Lower lobe of right lung (tissue), 2 donors: ENCODE measurements around the gene MED8. TPM values are rescaled to one million over a fixed set of nuclear protein-coding genes. Genes with fewer than 3 reads are reported as not detected.

Source experiments
- ATAC-seq, 2 donors: fragments of 200-7000 bp; cut with Tn5 transposase; one replicate each; pipeline ENCODE4 v1.9.1; 2020 to 2022; ENCODE audit warnings: mild to moderate bottlenecking in 2 of 2, moderate library complexity in 2 of 2
- DNase-seq: peaks from one replicate; pipeline ENCODE4 v3.0.0-alpha.2; 2020
- H3K27ac ChIP-seq: fragments of 200-600 bp; one replicate; pipeline ENCODE4 v1.8.0; 2022
- H3K27me3 ChIP-seq: fragments of 200-600 bp; one replicate; pipeline ENCODE4 v1.8.0; 2022; ENCODE audit warnings: low read depth
- H3K36me3 ChIP-seq: fragments of 200-600 bp; one replicate; pipeline ENCODE4 v1.8.0; 2022; ENCODE audit warnings: mild to moderate bottlenecking
- H3K4me1 ChIP-seq: fragments of 200-600 bp; one replicate; pipeline ENCODE4 v1.8.0; 2022
- H3K4me3 ChIP-seq: fragments of 200-600 bp; one replicate; pipeline ENCODE4 v1.8.0; 2022; ENCODE audit warnings: mild to moderate bottlenecking
- H3K9me3 ChIP-seq: fragments of 200-600 bp; one replicate; pipeline ENCODE4 v1.8.0; 2022
- intact Hi-C: fragments of 100-400 bp; cut with DNase I; formaldehyde crosslinking; loops from one replicate; pipeline ENCODE4 v1.11.0; 2022
- total RNA-seq: library from RNA; stranded (reverse); fragmentation: NEBNext Ultra II Directional; extraction: Animal tissue kit (Norgen Biotek cat#: 25700); gene quantifications from one replicate; pipeline ENCODE4 v1.2.1, GENCODE V29; 2021
- TF ChIP-seq, protein P1 (sequence below): fragments of 200-600 bp; IDR thresholded peaks from one replicate; pipeline ENCODE4 v1.8.0; 2022; ENCODE audit warnings: antibody characterized with exemption, mild to moderate bottlenecking
- donor health status: DM: no; HTN: yes; CAD: no; lungs with severe emphysema.

The MED8 gene
- total RNA-seq, 1 donor from 2014 or later: 35.4 TPM

DNA sequence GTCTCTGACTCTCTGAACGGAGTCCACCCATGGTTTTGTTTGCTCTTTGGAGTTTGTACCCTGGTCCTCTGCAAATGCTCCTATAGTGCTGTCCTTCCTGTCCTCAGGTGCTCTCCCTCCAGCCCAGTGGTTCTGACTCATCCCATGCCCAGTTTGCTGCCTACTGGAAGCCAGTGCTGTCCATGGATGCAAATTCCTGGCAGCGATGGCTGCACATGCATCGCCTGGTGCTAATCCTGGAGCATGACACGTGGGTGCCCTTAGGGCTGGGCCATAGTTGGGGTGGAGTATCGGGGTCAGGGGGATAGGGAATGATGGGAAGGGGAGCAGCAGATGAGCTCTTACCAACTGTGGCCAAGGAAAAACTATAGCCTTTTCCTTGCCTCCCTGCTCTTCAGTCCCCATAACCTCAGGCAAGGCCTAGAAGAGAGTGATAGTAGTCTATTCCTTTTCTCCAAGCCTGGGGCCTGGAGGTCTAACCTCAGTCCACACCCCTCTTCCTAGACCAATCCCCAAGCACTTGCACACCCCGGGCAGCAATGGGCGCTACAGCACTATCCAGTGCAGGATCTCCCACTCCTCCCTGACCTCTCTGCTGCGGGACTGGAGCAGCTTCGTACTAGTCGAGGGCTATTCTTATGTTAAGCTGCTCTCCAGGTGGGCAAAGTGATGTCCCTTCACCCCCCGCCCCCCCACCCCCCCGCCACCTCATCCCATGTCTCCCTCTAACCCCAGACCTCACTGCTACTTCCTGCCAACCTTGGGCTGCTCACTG lies 32.6 kb upstream of the MED8 start:
- no peak overlapping the region for H3K27ac ChIP-seq
- H3K27me3 ChIP-seq: no peaks in the 10 kb centered on the region
- TF ChIP-seq, protein P1, sequence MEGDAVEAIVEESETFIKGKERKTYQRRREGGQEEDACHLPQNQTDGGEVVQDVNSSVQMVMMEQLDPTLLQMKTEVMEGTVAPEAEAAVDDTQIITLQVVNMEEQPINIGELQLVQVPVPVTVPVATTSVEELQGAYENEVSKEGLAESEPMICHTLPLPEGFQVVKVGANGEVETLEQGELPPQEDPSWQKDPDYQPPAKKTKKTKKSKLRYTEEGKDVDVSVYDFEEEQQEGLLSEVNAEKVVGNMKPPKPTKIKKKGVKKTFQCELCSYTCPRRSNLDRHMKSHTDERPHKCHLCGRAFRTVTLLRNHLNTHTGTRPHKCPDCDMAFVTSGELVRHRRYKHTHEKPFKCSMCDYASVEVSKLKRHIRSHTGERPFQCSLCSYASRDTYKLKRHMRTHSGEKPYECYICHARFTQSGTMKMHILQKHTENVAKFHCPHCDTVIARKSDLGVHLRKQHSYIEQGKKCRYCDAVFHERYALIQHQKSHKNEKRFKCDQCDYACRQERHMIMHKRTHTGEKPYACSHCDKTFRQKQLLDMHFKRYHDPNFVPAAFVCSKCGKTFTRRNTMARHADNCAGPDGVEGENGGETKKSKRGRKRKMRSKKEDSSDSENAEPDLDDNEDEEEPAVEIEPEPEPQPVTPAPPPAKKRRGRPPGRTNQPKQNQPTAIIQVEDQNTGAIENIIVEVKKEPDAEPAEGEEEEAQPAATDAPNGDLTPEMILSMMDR: no peak
- DNase-seq (no peak), ATAC-seq (no peak)
- no peaks in the 10 kb centered on the region for H3K9me3 ChIP-seq
- H3K4me3 ChIP-seq: no peak overlapping the region
- H3K4me1 ChIP-seq: no peaks in the 10 kb centered on the region
- intact Hi-C loops: no loop called here
- peaks cover 93% of the 10 kb centered on the region for H3K36me3 ChIP-seq

- Histone ChIP-seq H3K9me3 (no peaks in the 10 kb centered on the region), H3K4me3 (no peak overlapping the region), H3K27ac (no peak overlapping the region), H3K4me1 (no peaks in the 10 kb centered on the region), H3K27me3 (no peaks in the 10 kb centered on the region), H3K36me3 (peaks cover 93% of the 10 kb centered on the region)
- DNase-seq: no peak
- no peak for ATAC-seq
- TF ChIP-seq, protein P1: no peak
- intact Hi-C loops: no loop called here
Observed at GRCh38 chr1:43421396-43421795, 31.8 kb upstream of the MED8 start.

- intact Hi-C loops: no loop called here
- H3K27me3 ChIP-seq: no peaks in the 10 kb centered on the region
- ATAC-seq: no peak
- TF ChIP-seq, protein P1: no peak
- H3K4me3 ChIP-seq: no peak overlapping the region
- H3K36me3 ChIP-seq: peaks cover 93% of the 10 kb centered on the region
- H3K9me3 ChIP-seq: no peaks in the 10 kb centered on the region
- DNase-seq: no peak
- H3K4me1 ChIP-seq: no peaks in the 10 kb centered on the region
- H3K27ac ChIP-seq: no peak overlapping the region
Observed at GRCh38 chr1:43420874-43421273, 31.3 kb upstream of the MED8 start.

GRCh38 chr1:43419627-43420425 lies 30.2 kb upstream of the MED8 start:
- no peaks in the 10 kb centered on the region for H3K4me1 ChIP-seq
- ATAC-seq (no peak), DNase-seq (no peak)
- no peak overlapping the region for H3K4me3 ChIP-seq
- H3K27ac ChIP-seq: no peak overlapping the region
- TF ChIP-seq, protein P1: no peak
- no peaks in the 10 kb centered on the region for H3K27me3 ChIP-seq
- H3K9me3 ChIP-seq: no peaks in the 10 kb centered on the region
- intact Hi-C loops: loop anchor here (10.0 kb wide), 1 partner anchor 195 kb away; no protein-coding TSS in a partner anchor
- peaks cover 93% of the 10 kb centered on the region for H3K36me3 ChIP-seq

DNA sequence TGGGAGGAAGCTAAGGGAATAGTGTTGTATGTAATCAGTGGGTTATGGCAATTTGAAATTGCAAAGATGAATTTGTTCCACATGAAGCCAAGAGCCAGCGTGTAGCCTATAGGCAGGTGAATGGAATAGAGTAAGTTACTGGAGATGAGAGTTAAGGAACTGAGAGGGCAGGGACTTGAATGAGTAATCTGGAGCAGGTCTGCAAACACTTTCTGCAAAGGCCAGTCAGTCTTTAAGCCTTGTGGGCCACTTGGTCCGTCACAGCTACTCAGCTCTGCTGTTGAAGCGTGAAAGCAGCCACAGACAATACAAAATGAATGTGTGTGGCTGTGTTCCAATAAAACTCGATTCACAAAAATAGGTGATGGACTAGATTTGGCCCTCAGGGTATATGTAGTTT lies 29.3 kb upstream of the MED8 start:
- TF ChIP-seq, protein P1: no peak
- Histone ChIP-seq H3K4me1 (peaks cover 4% of the 10 kb centered on the region), H3K27ac (no peak overlapping the region), H3K27me3 (no peaks in the 10 kb centered on the region), H3K9me3 (no peaks in the 10 kb centered on the region), H3K36me3 (peaks cover 84% of the 10 kb centered on the region), H3K4me3 (no peak overlapping the region)
- no peak for DNase-seq
- no peak for ATAC-seq
- intact Hi-C loops: loop anchor here (10.0 kb wide), 1 partner anchor 194 kb away; no protein-coding TSS in a partner anchor
